GM20000 (cell line): ENCODE results near the gene USP35.

Experiments
- DNase-seq: peaks from one replicate; pipeline ENCODE4 v3.0.0; 2012; ENCODE audit warnings: low spot score
- CTCF ChIP-seq: IDR thresholded peaks from 2 replicates; pipeline ENCODE4 v1.5.1; 2012; ENCODE audit warnings: mild to moderate bottlenecking, control low read depth; ENCODE audit errors: extremely low read depth, missing control alignments

The USP35 gene

GRCh38 chr11:78205691-78206090 is 17.0 kb downstream of the USP35 start:
- DNase-seq, result no peak
- TF ChIP-seq CTCF, result no peak

- DNase-seq, result no peak
These were observed 19.0 kb downstream of the USP35 start for GRCh38 chr11:78207532-78208256.

GRCh38 chr11:78208257-78209165 is 19.8 kb downstream of the USP35 start:
- no peak for TF ChIP-seq CTCF
- no peak for DNase-seq

More at GRCh38 chr11:78207532-78208256, 19.0 kb downstream of the USP35 start:
- TF ChIP-seq CTCF, result no peak

GRCh38 chr11:78209478-78209877 is 20.8 kb downstream of the USP35 start:
- no peak for TF ChIP-seq CTCF
- no peak for DNase-seq

- no peak for DNase-seq
- no peak for TF ChIP-seq CTCF
These were observed 21.4 kb downstream of the USP35 start for GRCh38 chr11:78210000-78210608.

GRCh38 chr11:78211565-78211964 is 22.8 kb downstream of the USP35 start:
- DNase-seq, result no peak
- TF ChIP-seq CTCF, result no peak
